Endometrial microvascular endothelial cells (primary cell): Measurements from ENCODE around the gene CFAP57. TPM values are rescaled to one million over a fixed set of nuclear protein-coding genes. Genes with fewer than 3 reads are reported as not detected.

Experiments
- in situ Hi-C: cut with HindIII; loops from 2 replicates; pipeline ENCODE4 v1.10.0; 2017; ENCODE audit warnings: low sequenced_read_pairs, low pct_unique_long_range_greater_than_20kb; ENCODE audit errors: inconsistent ontology term
- total RNA-seq: library from RNA; depleted of rRNA; stranded (reverse); fragments of >200 nt; gene quantifications from one replicate; pipeline ENCODE4 v1.2.3, GENCODE V29; 2015; ENCODE audit errors: inconsistent ontology term

The CFAP57 gene
- total RNA-seq, 1 donor from 2014 or later = not detected

- in situ Hi-C loops = no loop called here
These were observed 114.0 kb downstream of the CFAP57 start for GRCh38 chr1:43286115-43286514.

GRCh38 chr1:43286533-43286932, 114.4 kb downstream of the CFAP57 start:
- in situ Hi-C loops = no loop called here

- in situ Hi-C loops = no loop called here
These were observed 116.1 kb downstream of the CFAP57 start for GRCh38 chr1:43288058-43288784.

- in situ Hi-C loops = no loop called here
These were observed 116.9 kb downstream of the CFAP57 start for GRCh38 chr1:43288785-43289706.

GRCh38 chr1:43292216-43292615, 120.1 kb downstream of the CFAP57 start:
- in situ Hi-C loops = no loop called here

- in situ Hi-C loops = no loop called here
These were observed 120.5 kb downstream of the CFAP57 start for GRCh38 chr1:43292679-43293078.

GRCh38 chr1:43293176-43293575, 121.0 kb downstream of the CFAP57 start:
- in situ Hi-C loops = no loop called here

GRCh38 chr1:43293896-43294760, 122.0 kb downstream of the CFAP57 start:
- in situ Hi-C loops = no loop called here

GRCh38 chr1:43294761-43295160, 122.6 kb downstream of the CFAP57 start:
- in situ Hi-C loops = no loop called here

- in situ Hi-C loops = no loop called here
These were observed 124.1 kb downstream of the CFAP57 start for GRCh38 chr1:43296207-43296606.

- in situ Hi-C loops = no loop called here
These were observed 125.9 kb downstream of the CFAP57 start for GRCh38 chr1:43298055-43298454.

- in situ Hi-C loops = no loop called here
These were observed 127.0 kb downstream of the CFAP57 start for GRCh38 chr1:43299101-43299500.

- in situ Hi-C loops = no loop called here
These were observed 128.4 kb downstream of the CFAP57 start, which contains the start of gene TIE1 for GRCh38 chr1:43300378-43301094. TIE1 (plus strand) TSS chr1:43300982; CDS start chr1:43301072, 90 bp downstream.

- in situ Hi-C loops = no loop called here
These were observed 130.1 kb downstream of the CFAP57 start for GRCh38 chr1:43302201-43302600.

GRCh38 chr1:43302721-43303470, 130.8 kb downstream of the CFAP57 start:
- in situ Hi-C loops = no loop called here

- in situ Hi-C loops = no loop called here
These were observed 131.6 kb downstream of the CFAP57 start for GRCh38 chr1:43303471-43304313.
